ENCODE data around the gene PACC1.

The PACC1 gene

DNA sequence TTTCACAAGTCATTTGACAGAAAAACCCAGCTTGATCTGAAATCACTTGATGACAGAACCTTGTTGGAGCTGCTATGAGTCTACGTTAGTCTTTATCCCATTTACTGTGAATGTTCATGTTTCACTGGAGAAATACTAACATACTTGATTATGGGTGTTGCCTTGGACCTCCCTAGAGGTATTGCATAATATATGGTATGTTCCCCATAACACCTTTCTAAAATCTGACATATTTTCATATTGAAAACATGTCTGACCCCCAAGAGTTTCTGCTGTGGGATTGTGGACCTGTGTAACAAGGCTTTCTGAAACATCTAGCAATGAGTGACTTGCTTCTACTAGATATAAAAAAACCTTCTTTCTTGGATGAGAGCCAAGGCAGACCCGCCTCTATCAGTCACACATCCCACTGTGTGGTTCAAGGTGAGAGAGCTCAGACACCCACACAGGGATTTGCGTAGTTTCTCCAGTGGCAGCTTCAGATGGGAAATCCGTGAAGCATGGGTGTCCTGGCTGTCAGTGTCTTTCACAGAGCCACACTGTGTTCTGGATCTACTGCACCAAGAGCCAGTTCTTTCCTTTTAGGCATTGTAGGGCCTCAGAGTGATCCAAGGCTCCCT, 22.6 kb upstream of the PACC1 start:
- DNase-seq, result no peak

DNA sequence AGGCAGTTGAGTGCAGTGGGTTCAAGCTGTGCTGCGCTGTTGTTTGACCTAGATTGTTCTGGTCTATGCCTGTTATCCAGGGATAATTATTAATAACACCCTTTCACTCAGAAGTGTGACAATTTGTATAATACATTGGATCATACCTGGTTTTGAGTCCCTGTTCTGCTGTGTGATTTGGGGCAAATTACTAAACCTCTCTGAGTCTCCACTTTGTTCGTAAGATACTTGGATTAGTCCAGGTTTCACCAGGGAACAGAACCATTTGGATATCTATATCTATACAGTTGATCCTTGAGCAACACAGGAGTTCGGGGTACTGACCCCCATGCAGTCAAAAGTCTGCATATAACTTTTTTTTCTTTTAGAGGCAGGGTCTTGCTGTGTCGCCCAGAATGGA, 20.3 kb upstream of the PACC1 start:
- DNase-seq, result no peak

DNA sequence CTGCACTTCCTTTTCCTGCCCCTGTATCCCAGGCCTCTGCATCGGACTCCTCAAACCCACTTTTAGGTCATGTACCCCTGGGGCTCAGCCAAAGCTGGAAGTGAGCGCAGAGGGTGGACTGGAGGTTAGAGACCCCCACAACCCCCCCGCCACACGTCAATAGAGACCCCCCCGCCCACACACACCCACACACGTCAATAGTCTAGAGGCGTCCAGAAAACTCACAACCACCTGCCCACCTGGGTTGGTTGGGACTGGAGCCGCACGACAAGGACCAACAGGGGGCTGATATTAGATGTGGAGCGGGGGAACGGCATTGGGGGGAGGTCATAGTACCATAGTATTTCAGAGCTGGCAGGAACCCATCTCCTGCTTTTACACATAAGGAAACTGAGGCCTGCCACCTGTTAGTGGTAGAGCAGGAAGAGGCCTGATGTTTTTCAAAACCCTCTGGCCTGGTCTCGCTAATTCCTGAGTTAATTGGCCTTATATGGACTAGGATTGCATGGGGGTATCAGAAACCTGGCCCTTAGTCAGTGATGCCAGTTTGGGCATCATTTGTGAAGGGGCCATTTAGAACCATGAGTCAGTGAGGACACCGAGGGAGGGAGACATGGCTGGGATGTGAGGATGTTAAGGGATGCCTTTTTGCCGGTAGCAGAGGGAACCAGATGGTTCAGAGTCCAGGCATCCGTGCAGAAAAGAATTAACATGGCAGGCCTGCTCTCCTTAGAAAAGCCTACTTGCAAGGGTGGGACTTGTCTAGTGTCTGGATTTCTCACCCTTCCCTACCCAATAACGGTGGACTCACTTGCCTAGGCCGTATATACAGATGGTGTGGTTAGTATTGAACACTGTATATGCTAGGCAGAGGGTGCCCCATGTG, 19.1 kb upstream of the PACC1 start:
- no peak for DNase-seq

DNA sequence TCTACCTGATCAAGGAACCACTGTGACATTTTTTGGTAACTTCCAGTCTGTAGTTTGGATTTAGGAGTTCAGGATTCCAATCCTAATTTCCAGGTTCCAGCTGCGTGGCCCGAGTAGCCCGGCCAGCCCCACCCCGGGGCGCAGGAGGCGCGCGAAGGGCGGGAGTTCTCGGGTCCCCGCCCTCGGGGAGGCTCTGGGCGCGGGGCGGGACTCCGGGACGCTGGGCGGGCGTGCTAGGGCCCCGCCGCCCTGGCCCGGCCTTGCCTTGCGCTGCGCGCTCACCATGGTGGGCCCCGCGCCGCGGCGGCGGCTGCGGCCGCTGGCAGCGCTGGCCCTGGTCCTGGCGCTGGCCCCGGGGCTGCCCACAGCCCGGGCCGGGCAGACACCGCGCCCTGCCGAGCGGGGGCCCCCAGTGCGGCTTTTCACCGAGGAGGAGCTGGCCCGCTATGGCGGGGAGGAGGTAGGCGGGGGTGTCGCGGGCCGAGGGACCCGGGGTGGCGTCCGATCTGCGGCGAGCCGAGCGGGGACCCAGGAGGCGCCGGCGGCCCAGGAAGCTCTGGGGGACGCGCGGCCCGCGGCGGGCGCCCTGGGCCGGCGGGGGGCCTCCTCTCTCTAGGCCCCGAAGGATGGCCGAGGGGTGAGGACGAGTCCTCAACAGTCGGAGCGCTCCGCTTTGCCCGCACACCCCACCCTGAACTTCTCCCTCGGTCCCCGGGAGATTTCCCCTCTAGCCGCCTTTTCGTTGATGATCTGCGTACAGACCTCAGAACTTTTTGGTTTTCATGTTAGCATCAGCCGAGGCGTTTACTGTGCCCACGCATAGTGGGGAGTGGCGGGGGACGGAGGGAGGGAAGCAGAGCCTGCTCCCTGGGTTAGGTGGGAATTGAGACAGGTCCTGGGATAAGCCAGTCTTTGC, 18.2 kb upstream of the PACC1 start, which contains the start of gene NENF:
NENF (plus strand) TSS at position 260 of the 916 bp plus-strand sequence; CDS start at position 284, 24 bp downstream.
- DNase-seq, result peak; percentile 69

DNA sequence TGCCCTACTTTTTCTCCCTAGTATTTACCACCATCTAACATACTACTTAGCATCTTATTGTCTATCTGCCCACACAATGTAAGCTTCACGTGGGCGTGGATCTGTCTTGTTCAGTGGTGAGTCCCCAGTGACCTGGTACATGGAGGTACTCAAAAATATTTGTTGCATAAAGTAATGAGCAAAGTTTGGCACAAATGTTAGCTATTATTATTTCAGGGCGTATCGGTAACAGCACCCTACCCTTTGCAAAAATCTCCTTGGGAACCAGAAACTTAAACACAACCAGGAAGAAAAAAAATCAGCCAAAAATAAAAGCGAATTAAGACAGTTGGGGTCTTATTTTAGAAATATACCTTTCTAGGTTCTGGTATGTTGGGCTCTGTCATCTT, 17.6 kb upstream of the PACC1 start:
- no peak for DNase-seq

DNA sequence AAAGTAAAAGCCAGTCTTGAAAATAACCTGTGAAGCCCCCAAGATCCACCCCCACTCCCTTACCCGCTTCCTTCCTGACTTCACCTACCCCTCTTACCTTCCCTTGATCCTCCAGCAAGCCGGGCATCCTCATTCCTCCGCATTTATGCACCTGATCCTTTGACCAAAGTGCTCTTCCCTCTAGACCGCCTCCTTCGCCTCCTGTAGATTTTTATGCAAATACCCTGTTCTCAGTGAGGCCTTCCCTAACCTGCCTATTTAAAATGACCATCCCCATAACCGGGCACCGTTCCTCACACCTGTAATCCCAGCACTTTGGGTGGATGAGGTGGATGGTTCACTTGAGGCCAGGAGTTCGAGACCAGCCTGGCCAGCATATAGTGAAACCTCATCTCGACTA, 17.0 kb upstream of the PACC1 start:
- DNase-seq, result no peak

DNA sequence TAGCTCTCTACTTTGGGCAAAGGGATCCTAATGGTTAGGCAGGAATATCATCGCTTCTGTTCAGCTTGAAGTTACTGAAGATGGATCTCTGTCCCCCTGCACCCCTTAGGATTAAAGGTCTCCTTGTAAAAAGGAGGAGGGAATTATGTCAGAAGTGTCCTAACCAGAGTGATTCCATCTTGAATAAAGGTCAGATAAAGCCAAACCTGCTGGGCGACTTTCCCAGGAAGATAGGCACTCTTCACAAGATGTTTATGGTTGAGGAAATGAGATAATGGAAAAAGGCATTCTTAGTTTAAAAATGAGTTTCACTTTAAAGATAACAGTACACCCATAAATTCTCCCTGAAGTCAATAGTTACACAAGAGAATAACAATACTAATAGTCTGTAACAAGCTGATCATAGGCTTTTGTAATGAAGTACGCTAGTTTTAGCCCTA, 16.3 kb upstream of the PACC1 start:
- no peak for DNase-seq

DNA sequence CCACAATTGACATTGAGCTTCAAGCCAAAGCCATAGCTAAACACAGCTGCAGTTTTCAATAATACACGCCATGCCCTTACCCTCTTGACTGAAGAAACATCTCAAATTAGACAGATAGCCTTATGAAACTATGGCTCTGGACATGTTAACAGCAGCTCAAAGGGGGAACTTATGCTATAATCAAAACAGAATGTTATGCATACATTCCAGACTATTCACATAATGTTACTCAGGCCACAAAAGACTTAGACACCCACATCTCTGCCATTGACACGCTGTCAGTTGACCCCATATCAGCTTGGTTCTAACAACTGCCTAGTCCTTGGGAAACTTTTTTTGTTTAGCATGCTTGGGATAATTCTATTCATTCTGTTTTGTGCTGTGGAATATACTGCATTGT, 15.7 kb upstream of the PACC1 start:
- no peak for DNase-seq

DNA sequence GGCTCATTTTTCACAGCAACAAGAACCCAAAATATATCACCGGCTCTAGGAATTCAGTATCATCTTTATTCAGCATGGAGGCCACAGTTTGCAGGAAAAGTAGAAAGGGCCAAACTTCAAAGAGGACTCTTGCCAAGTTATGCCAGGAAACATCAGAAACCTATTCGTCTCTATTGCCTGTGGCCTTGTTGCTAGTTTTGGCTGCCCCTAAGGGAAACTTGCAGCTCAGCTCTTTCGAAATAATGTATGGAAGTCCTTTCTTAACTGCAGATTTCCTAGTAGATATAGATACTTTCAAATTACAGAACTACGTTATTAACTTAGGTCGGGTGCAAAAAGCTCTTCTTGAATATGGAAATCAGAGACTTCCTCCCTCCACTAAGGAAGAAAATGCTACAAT, 13.8 kb upstream of the PACC1 start:
- no peak for DNase-seq

DNA sequence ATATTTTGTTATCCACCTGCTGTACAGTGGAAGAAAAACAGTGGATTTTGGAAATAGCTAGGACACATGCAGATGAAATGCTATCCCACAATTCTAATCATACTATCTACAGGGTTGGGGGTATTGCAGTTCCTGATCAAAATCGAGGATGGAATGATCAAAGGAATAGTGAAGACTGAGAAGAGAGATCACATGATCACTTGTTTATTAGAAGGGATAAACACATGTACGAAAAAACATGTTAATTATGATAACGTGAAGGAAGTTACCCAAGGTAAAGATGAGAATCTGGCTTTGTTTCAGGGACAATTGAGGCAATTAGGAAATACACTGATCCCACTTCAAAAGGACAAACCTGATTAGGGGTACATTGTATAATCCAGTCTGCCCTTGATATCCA, 9.2 kb upstream of the PACC1 start:
- no peak for DNase-seq

DNA sequence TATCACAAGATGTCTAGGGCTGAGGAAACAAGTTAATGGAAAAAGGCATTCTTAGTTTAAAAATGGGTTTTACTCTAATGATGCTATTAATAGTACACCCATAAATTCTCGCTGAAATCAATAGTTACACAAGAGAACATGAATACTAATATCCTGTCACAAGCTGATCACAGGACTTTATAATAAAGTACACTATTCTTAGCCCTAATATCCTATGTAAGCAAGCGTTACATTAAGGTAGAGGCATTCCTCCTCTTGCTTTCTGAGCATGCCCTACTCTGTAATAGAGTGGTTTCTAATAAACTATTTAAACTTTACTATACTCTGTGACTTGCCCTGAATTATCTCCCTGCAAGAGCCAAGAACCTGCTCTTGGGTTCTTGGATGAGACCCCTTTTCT, 6.5 kb upstream of the PACC1 start:
- DNase-seq, result no peak

DNA sequence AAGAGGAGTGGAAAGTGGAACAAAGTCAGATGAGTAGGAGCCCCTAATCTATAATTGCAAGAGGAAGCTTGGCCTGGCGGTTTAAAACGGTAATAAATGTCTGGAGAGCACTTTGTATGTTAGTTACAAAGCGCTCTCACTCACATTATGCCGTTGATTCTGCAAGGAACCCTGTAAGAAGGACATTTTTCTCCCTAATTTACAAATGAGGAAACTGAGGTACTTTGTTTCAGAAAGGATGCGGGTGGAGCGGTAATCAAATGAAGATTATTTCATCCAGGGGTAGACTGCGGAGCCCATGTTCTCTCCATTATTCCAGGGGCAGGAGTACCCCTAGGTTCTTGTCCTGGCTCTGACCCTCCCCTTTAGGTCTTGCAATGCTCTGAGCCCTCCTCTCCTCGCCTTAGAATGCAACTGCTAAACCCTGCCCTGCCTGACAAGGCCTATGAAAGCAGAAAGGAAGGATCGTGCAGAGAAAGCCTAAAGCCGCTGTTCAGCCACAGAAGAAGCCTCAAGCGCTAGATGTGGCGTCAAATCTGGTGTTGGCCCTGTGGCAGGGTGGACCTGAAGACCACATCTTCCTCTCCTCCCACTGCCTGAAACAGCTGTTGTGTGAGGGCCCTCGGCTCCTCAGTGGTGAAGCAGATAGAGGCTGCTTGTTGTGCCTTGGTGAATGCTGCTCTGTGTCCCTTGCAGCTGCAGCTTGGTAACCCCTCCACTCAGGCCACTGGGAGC, 588 bp upstream of the PACC1 start:
- DNase-seq, result no peak

DNA sequence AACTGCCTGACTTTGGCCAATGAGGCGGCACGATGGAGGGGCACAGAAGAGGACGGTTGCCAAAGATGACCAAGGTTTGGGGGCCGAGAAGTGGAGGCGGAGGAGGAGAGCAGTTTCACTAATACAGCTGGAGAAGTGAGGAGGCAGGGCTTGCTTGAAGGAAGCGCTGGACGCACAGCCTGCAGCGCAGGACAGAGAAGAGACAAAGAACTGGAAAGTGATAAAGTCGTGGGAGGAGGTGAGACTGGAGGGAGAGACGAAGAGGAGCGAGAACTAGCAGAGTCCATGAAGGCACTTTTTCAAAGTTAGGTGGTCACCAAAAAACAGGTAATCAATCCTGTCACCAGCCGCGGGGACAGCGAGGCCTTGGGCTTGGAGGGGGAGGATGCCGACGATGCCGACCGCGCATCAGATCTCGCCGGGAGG, 771 bp downstream of the PACC1 start:
- DNase-seq, result no peak

DNA sequence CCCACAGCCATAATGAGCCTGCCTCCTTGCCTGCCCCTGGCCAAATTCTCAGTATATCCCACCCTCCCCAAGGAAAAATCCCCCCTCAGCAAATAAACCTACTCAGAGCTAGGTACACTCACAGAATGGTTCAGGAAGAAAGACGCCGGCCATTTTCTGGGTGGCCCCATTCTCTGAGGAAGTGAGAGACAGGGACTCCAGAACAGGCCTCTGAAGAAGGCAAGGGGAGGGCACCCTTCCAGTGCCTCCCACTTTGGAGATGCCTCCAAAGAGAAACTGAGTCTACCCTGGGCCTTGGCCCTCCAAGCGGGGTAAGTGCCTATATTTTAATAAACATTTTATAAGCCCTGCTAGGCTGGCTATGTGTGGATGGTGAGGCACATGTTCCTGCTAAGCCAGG, 2.3 kb downstream of the PACC1 start:
- no peak for DNase-seq

DNA sequence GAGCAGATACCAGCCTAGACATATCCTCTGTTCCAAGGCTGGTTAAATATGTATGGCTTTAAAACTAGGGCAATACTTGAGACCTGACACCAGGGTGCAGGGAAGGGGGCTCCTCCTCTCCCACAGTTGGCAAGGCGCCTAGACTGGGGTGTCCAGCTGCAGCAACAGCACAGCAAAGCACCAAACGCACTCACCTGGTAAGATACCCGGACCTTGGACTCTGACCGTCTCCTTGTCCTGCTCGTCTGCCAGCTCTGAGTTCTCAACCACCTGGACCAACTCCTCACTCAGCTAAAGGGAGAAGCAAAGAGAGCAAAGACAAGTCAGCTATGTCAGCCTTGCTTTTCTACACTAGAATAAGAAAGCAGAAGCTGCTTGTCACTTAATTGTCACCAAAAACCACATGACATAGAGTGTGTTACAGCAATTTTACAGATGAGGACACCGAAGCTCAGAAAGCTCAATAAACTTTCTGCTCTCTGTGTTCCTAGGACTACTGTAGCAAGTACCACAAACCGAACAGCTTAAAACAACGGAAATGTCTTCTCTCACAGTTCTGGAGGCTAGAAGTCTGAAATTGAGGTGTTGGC, 4.4 kb downstream of the PACC1 start:
- no peak for DNase-seq

DNA sequence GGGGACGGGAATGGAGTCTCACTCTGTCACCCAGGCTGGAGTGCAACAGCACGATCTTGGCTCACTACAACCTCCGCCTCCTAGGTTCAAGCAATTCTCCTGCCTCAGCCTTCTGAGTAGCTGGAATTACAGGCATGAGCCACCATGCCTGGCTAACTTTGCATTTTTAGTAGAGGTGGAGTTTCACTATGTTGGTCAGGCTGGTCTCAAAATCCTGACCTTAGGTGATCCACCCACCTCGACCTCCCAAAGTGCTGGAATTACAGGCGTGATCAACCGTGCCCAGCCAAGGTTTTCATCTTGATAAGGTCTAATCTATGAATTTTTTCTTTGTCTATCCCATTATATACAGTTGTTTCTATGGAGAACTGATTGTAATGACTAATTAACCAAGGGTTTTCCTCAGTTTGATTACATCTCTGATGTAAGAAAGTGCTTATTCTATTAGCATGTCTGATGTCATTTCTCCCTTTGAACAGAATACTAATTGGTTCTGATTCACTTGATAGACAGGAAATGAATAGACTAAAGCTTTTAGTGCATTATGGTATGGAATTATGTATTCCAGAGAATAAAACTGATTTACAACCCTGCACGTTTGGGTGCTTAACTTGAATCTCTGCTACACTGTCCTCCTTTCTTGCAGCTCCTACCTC, 11.9 kb downstream of the PACC1 start:
- no peak for DNase-seq

DNA sequence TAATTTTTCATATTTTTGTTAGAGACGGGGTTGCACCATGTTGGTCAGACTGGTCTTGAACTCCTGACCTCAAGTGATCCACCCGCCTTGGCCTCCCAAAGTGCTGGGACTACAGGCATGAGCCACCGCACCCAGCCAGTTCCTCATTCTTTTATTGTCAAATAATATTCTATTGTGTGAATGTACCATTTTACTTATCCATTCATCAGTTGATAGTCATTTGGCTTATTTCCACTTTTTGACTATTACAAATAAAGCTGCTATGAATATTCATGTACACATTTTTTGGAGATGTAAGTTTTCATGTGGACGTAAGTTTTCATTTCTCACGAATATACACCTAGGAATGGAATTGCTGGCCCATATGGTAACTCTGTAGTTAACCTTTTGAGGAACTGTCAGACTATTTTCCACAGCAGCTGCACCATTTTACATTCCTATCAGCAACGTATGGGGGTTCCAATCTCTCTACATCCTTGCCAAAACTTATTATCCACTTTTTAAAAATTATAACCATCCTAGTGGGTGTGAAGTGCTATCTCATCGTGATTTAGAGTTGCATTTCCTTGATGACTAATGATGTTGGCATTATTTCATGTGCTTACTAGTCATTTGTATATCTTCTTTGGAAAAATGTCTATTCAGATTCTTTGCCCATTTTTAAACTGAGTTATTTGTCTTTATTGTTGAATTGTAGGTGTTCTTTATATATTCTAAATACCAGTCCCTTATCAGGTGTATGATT, 12.7 kb downstream of the PACC1 start:
- no peak for DNase-seq

DNA sequence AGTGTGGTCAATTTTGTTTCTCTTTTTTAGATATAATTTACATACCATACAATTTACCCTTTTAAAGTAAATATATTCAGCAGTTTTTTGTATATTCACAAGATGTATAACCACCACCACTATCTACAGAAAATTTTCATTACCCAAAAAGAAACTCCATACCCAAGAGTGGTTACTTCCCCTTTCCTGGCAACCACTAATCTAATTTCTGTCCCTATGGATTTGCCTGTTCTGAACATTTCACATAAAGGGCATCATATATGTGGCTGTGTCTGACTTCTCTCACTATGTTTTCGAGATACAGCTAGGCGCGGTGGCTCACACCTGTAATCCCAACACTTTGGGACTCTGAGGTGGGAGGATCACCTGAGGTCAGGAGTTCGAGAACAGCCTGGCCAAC, 13.6 kb downstream of the PACC1 start:
- no peak for DNase-seq

DNA sequence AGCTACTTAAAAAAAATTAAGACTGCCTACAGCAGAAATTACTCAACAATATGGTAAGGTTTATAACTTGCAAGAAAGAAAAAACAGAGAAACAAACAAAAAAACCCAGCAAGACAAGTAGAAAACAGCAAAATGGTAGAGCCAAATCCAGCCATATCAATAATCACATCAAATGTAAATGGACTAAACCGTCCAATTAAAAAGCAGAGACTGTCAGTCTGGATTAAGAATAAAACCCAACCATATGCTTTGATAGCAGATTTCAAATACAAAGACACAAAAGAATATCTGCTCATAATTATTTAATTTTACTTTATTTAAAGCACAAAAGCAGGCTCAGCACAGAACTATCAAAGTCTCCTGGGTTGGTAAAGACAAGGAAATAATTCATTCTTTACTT, 17.5 kb downstream of the PACC1 start:
- no peak for DNase-seq

DNA sequence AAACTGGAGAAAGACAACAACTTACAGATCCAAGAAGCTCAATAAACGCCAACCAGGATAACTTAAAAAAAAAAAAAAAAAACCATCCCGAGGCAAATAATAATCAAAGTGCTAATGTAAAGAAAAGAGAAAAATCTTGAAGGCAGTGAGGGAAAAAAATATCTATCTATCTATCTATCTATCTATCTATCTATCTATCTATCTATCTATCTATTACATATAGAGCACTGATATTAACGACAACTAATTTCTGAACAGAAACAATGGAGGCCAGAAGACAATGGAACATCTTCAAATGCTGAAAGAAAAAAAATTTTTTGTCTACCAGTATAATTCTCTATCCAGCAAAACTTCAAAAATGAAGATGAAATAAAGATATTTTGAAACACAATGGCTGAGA, 18.0 kb downstream of the PACC1 start:
- DNase-seq, result no peak
